H1 (cell line): ENCODE results near the gene LRP8. TPM values are rescaled to one million over a fixed set of nuclear protein-coding genes. Genes with fewer than 3 reads are reported as not detected.

Experiments used
- CHD2 ChIP-seq: IDR thresholded peaks from 2 replicates; pipeline ENCODE4 v1.6.1; 2012; ENCODE audit warnings: low read length, improper control_type of control experiment
- EP300 ChIP-seq, 2 experiments: IDR thresholded peaks; 1 replicate in 1 of 2; 2 replicates in 1 of 2; pipeline ENCODE4 v1.6.1; 2011 to 2012; ENCODE audit warnings: low read depth in 2 of 2, low read length in 2 of 2, mild to moderate bottlenecking in 2 of 2, borderline replicate concordance in 1 of 2, inconsistent platforms in 1 of 2, moderate library complexity in 1 of 2
- RAD21 ChIP-seq, 2 experiments: IDR thresholded peaks in 1 of 2; conservative IDR thresholded peaks in 1 of 2; 2 replicates each; pipeline ENCODE4 v1.6.1; 2011; ENCODE audit warnings: low read depth in 2 of 2, low read length in 2 of 2, improper control_type of control experiment in 1 of 2, inconsistent platforms in 1 of 2, mild to moderate bottlenecking in 1 of 2, moderate library complexity in 1 of 2
- SIX5 ChIP-seq: IDR thresholded peaks from 2 replicates; pipeline ENCODE4 v1.6.1; 2011; ENCODE audit warnings: mild to moderate bottlenecking, low read depth, low read length
- SRF ChIP-seq: IDR thresholded peaks from 2 replicates; pipeline ENCODE4 v1.6.1; 2011; ENCODE audit warnings: mild to moderate bottlenecking, low read depth, low read length, moderate library complexity
- TAF7 ChIP-seq: optimal IDR thresholded peaks from 2 replicates; pipeline ENCODE3; 2011; ENCODE audit warnings: low read depth, mild to moderate bottlenecking, inconsistent platforms, low read length, moderate library complexity, borderline replicate concordance
- TEAD4 ChIP-seq: IDR thresholded peaks from 2 replicates; pipeline ENCODE4 v1.6.1; 2012; ENCODE audit warnings: low read depth, low read length, inconsistent platforms, mixed read lengths
- polyA plus RNA-seq, 7 experiments: library from polyadenylated mRNA; depleted of rRNA in 3 of 7; stranded (reverse) in 5 of 7; unstranded in 2 of 7; fragments of >200 nt in 5 of 7; fragments of 200-250 nt in 2 of 7; gene quantifications; 1 replicate in 5 of 7; 2 replicates in 1 of 7; 4 replicates in 1 of 7; pipeline versions ENCODE4 v1.2.1 to v1.2.3, GENCODE V29; 2011 to 2013; ENCODE audit warnings: missing spikeins in 2 of 7, mixed read lengths in 2 of 7
- total RNA-seq: library from RNA; stranded (reverse); fragmentation: NEBNext Ultra II Directional; extraction: Animal tissue kit (Norgen Biotek cat#: 25700); gene quantifications from 2 replicates; pipeline ENCODE4 v1.2.1, GENCODE V29; 2021

LRP8 gene
- total and polyA plus RNA-seq, 2 of the 8 experiments (the other 6 are each of a cell fraction or from before 2014, with no cell fraction given) = 63.2 to 66.4 TPM

GRCh38 chr1:53296117-53296749, 31.6 kb downstream of the LRP8 start (continued):
- TF ChIP-seq TEAD4 (no peak), TAF7 (no peak), RAD21 (IDR thresholded peaks at IDR 0.05 in 1 of 2, conservative IDR thresholded peaks at IDR 0.05 in 1 of 2; ENCODE audit: low read depth in 2 of 2, low read length in 2 of 2) (no peak), CHD2 (no peak), EP300 (IDR thresholded peaks at IDR 0.05; ENCODE audit: borderline replicate concordance in 1 of 2, low read depth in 2 of 2, low read length in 2 of 2) (no peak), SIX5 (no peak), SRF (no peak)
